CD4-positive, alpha-beta T cell treated with Interleukin-10 for 1 hour (primary cell): ENCODE results near the gene GDF11.

Source experiments
- DNase-seq: peaks from one replicate; pipeline ENCODE4 v3.0.0-alpha.2; 2020

Gene GDF11

GRCh38 chr12:55707841-55708694 lies 34.9 kb upstream of the GDF11 start, which contains the start of gene ITGA7:
ITGA7 (minus strand) TSS chr12:55707904; CDS start chr12:55707682, 222 bp downstream.
- peak; percentile 65 for DNase-seq

- DNase-seq = no peak
Observed at GRCh38 chr12:55708695-55709233, 34.2 kb upstream of the GDF11 start.

GRCh38 chr12:55711786-55712553 lies 31.0 kb upstream of the GDF11 start:
- no peak for DNase-seq

GRCh38 chr12:55712700-55713415 lies 30.1 kb upstream of the GDF11 start:
- no peak for DNase-seq

GRCh38 chr12:55713721-55714120 lies 29.2 kb upstream of the GDF11 start:
- no peak for DNase-seq

GRCh38 chr12:55715169-55715764 lies 27.7 kb upstream of the GDF11 start:
- DNase-seq = no peak

GRCh38 chr12:55715833-55716581 lies 26.9 kb upstream of the GDF11 start, which contains the start of gene BLOC1S1:
BLOC1S1 (plus strand) TSS chr12:55716046; CDS start chr12:55716052, 6 bp downstream.
- peak; percentile 92 for DNase-seq

- no peak for DNase-seq
Observed at GRCh38 chr12:55716582-55716957, 26.4 kb upstream of the GDF11 start.

- DNase-seq = no peak
Observed at GRCh38 chr12:55717011-55718007, 25.6 kb upstream of the GDF11 start.

GRCh38 chr12:55718015-55718414 lies 24.9 kb upstream of the GDF11 start:
- DNase-seq = no peak

GRCh38 chr12:55718624-55719275 lies 24.2 kb upstream of the GDF11 start:
- no peak for DNase-seq

- no peak for DNase-seq
Observed at GRCh38 chr12:55719371-55719770, 23.6 kb upstream of the GDF11 start.

GRCh38 chr12:55720071-55720564 lies 22.8 kb upstream of the GDF11 start, which contains the start of gene RDH5:
RDH5 (plus strand) TSS chr12:55720393; CDS start chr12:55721185, 792 bp downstream.
- no peak for DNase-seq

- peak; percentile 34 for DNase-seq
Observed at GRCh38 chr12:55720894-55721444, 22.0 kb upstream of the GDF11 start.

- DNase-seq = no peak
Observed at GRCh38 chr12:55721601-55722213, 21.2 kb upstream of the GDF11 start.

GRCh38 chr12:55722948-55723347 lies 20.0 kb upstream of the GDF11 start:
- DNase-seq = no peak

GRCh38 chr12:55723516-55724225 lies 19.3 kb upstream of the GDF11 start:
- DNase-seq = no peak
